Measurements from ENCODE around the gene HMHB1.

DNA sequence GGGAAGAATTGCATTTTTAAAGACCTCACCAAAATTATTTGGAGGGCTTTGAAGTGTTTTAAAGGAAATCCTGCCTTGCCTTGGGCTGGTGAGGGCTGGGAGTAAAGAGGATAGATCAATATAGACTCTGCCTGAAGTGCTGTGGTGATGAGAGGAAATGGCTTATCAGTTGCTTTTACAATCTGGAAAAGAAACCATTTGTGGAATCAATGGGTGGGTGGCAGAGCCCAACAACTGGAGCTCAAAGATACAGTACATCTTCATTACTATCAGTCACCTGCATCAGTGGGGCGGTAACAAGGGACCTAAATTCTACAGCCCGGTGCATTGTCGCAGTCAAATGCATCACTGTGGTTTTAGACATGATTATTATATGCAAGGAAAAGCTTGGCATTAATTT, 41.5 kb upstream of the HMHB1 start:
- TF ChIP-seq, protein P1, sequence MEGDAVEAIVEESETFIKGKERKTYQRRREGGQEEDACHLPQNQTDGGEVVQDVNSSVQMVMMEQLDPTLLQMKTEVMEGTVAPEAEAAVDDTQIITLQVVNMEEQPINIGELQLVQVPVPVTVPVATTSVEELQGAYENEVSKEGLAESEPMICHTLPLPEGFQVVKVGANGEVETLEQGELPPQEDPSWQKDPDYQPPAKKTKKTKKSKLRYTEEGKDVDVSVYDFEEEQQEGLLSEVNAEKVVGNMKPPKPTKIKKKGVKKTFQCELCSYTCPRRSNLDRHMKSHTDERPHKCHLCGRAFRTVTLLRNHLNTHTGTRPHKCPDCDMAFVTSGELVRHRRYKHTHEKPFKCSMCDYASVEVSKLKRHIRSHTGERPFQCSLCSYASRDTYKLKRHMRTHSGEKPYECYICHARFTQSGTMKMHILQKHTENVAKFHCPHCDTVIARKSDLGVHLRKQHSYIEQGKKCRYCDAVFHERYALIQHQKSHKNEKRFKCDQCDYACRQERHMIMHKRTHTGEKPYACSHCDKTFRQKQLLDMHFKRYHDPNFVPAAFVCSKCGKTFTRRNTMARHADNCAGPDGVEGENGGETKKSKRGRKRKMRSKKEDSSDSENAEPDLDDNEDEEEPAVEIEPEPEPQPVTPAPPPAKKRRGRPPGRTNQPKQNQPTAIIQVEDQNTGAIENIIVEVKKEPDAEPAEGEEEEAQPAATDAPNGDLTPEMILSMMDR (IDR thresholded peaks at IDR 0.05): no peak
- TF ChIP-seq POLR2A (IDR thresholded peaks at IDR 0.05): no peak

Data from Peyer's patch (tissue), 4 donors.